Tibial nerve (tissue), 4 donors: Measurements from ENCODE around the gene ZNG1B. TPM values are rescaled to one million over a fixed set of nuclear protein-coding genes. Genes with fewer than 3 reads are reported as not detected.
"Not testable (repeated sequence)": the region's sequence is repeated elsewhere in the genome, so short reads cannot be mapped to it uniquely, and the experiment has no call there.

Experiments
- DNase-seq, 2 donors: peaks; one replicate each; pipeline ENCODE4 v3.0.0-alpha.2; 2019; ENCODE audit warnings: low spot score in 2 of 2
- H3K27ac ChIP-seq, 4 donors: fragments of 200-600 bp; sonication (generic) in 3 of 4; one replicate each; pipeline ENCODE4 v1.5.1; 2017 to 2019; ENCODE audit warnings: mild to moderate bottlenecking in 1 of 4
- H3K27me3 ChIP-seq, 2 donors: fragments of 200-600 bp; sonication (generic) in 1 of 2; one replicate each; pipeline versions ENCODE4 v1.5.1 to v1.6.0; 2017 to 2019
- H3K36me3 ChIP-seq, 3 donors: fragments of 200-600 bp; sonication (generic); one replicate each; pipeline ENCODE4 v1.5.1; 2018 to 2019
- H3K4me1 ChIP-seq, 4 donors: fragments of 200-600 bp; sonication (generic) in 3 of 4; one replicate each; pipeline ENCODE4 v1.5.1; 2017 to 2019
- H3K4me3 ChIP-seq, 4 donors: fragments of 200-600 bp; sonication (generic) in 3 of 4; one replicate each; pipeline ENCODE4 v1.5.1; 2017 to 2019; ENCODE audit warnings: mild to moderate bottlenecking in 1 of 4, moderate library complexity in 1 of 4
- H3K9me3 ChIP-seq, 4 donors: fragments of 200-600 bp; sonication (generic) in 3 of 4; one replicate each; pipeline ENCODE4 v1.5.1; 2017 to 2019
- WGBS, 2 donors: methylation state at CpG; one replicate each; pipeline ENCODE4 v1.1.5; 2018; 5-methylcytosine and 5-hydroxymethylcytosine counted together
- total RNA-seq, 4 donors: library from RNA; depleted of rRNA; stranded (reverse); fragments of >200 nt; gene quantifications; one replicate each; pipeline ENCODE4 v1.1.0, GENCODE V29; 2016
- TF ChIP-seq, protein P1 (sequence below), 5 experiments: fragments of 200-600 bp in 3 of 5; fragments of 450-650 bp in 2 of 5; sonication (generic) in 3 of 5; IDR thresholded peaks; one replicate each; pipeline ENCODE4 v1.5.1; 2016 to 2019; ENCODE audit warnings: antibody characterized with exemption in 5 of 5, mild to moderate bottlenecking in 3 of 5, moderate library complexity in 2 of 5

ZNG1B gene
- total RNA-seq, 4 donors from 2014 or later = 16.3 to 27.0 (median 24.7) TPM

DNA sequence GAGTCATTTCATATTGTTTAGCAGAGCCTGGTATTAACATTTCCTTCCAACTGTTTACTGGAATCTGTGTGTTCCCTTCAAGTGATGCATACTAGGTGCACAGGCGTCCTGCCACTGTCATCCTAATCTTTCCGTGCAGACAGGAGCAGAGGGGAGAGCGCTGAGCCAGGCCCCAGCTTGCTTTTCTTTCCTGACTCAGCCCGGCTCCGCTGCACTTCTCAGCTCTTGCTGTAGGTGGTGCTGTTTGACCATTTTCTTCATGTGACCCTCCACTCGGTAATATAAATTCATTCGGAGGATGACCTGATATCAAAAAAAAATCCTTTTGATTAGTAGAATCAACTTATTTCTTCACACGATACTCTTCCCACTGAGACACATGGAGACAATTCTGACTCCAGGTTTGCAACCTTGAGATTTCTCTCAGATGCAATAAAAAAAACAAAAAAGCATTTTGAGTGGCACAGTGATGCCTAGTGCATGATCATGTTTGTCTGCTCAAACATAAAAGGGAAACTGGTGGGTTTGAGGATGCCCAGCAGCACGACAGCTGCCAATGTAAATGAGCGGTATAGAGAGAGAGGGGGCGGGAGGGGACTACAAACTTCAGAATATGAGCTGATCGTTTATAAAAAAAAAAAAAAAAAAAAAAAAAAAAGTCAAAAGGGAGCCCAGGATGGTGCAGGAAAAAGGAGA, 90.0 kb downstream of the ZNG1B start:
- TF ChIP-seq, protein P1, sequence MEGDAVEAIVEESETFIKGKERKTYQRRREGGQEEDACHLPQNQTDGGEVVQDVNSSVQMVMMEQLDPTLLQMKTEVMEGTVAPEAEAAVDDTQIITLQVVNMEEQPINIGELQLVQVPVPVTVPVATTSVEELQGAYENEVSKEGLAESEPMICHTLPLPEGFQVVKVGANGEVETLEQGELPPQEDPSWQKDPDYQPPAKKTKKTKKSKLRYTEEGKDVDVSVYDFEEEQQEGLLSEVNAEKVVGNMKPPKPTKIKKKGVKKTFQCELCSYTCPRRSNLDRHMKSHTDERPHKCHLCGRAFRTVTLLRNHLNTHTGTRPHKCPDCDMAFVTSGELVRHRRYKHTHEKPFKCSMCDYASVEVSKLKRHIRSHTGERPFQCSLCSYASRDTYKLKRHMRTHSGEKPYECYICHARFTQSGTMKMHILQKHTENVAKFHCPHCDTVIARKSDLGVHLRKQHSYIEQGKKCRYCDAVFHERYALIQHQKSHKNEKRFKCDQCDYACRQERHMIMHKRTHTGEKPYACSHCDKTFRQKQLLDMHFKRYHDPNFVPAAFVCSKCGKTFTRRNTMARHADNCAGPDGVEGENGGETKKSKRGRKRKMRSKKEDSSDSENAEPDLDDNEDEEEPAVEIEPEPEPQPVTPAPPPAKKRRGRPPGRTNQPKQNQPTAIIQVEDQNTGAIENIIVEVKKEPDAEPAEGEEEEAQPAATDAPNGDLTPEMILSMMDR (IDR thresholded peaks at IDR 0.05) = peak in 2 of 5 experiments; percentile 18 to 20
- not testable (repeated sequence) for H3K36me3 ChIP-seq, DNase-seq, H3K27me3 ChIP-seq, H3K4me1 ChIP-seq, H3K4me3 ChIP-seq, H3K27ac ChIP-seq, H3K9me3 ChIP-seq
- WGBS, 2 donors = 13 to 16% methylated on average over 5 to 6 of the region's 12 CpGs

- H3K4me3 ChIP-seq = not testable (repeated sequence)
Measured at GRCh38 chr2:113528126-113528525, 90.6 kb downstream of the ZNG1B start.

DNA sequence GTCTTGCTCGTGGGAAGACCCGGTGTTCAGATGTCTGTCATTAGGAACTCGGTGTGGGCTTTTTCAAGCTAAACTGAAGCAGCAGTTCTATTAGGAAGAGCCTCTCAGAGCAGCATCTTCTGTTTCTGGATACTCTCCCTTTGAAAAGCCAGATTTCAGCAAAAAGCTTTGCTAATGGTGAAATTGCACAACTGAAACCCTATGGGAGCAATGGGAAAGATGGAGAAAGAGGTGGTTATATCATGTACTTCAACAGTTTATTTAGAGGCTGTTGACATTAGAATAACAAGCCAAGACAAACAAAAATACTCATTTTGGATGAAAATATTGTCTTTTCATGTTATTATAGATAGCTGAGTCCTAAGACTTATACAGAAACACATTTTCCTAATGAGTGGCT, 91.4 kb downstream of the ZNG1B start:
- not testable (repeated sequence) for H3K4me3 ChIP-seq, H3K36me3 ChIP-seq, H3K9me3 ChIP-seq, DNase-seq, H3K27ac ChIP-seq, H3K27me3 ChIP-seq, H3K4me1 ChIP-seq
- WGBS, 2 donors = no CpG with 5 or more reads among the region's 3 CpGs

More at GRCh38 chr2:113528126-113528525, 90.6 kb downstream of the ZNG1B start:
- WGBS, 2 donors = 60 to 61% methylated on average over 5 of the region's 5 CpGs
- H3K27me3 ChIP-seq, H3K27ac ChIP-seq, H3K9me3 ChIP-seq, DNase-seq, H3K4me1 ChIP-seq, H3K36me3 ChIP-seq: not testable (repeated sequence)

- DNase-seq, H3K27me3 ChIP-seq, H3K36me3 ChIP-seq, H3K27ac ChIP-seq, H3K4me3 ChIP-seq, H3K4me1 ChIP-seq, H3K9me3 ChIP-seq: not testable (repeated sequence)
- WGBS, 2 donors = 100% methylated on average over 1 of the region's 4 CpGs; no CpG with 5 or more reads in 1 of the 2 donors
Measured at GRCh38 chr2:113532991-113533390, 95.5 kb downstream of the ZNG1B start.

DNA sequence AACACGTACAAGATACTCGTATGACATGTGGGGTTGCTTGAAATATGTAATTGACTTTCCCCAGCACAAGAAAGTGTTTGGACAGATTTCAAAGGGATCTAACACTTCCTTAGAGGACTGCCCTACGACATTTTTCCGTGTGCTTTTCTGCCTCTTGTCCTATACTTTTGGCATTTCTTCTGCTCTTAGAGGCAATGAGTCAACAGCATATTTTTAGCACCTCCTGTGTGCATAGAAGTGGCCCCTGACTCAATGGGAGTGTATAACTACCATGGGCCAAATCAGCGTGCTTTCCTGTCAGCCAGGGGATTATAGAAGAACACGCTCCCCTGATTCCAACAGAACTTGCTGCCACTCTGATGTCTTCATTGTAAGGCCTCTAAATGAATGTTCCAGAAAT, 99.1 kb downstream of the ZNG1B start:
- 68 to 70% methylated on average over 6 of the region's 6 CpGs for WGBS, 2 donors
- not testable (repeated sequence) for H3K9me3 ChIP-seq, H3K4me1 ChIP-seq

DNA sequence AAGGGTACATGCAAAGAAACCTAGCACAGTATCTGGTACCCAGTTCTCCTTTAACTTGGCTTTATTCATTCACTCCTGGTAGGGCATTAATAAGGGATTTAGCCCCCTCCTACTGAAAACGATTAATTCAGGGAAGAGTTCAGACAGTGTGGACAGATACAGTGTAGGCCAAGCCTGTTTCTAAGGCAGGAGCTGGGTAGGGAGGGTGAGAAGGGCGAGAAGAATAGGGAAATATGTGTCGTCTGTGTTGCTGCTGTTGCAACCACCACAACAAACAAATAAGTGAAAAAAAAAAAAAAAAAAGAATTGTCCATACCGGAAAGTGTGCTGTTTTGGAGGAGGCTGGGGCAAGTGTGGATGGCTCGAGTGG, 103.3 kb downstream of the ZNG1B start:
- H3K36me3 ChIP-seq, H3K4me1 ChIP-seq, H3K27me3 ChIP-seq, H3K9me3 ChIP-seq, DNase-seq: not testable (repeated sequence)
- WGBS, 2 donors = 7 to 15% methylated on average over 5 of the region's 5 CpGs
- H3K4me3 ChIP-seq = peak overlapping the region in 1 of 4 donors; percentile 65
- peak overlapping the region in 2 of 4 donors; percentile 47 to 94 for H3K27ac ChIP-seq

More for the DNA sequence above, 99.1 kb downstream of the ZNG1B start:
- H3K36me3 ChIP-seq, H3K4me3 ChIP-seq, DNase-seq, H3K27ac ChIP-seq, H3K27me3 ChIP-seq: not testable (repeated sequence)

DNA sequence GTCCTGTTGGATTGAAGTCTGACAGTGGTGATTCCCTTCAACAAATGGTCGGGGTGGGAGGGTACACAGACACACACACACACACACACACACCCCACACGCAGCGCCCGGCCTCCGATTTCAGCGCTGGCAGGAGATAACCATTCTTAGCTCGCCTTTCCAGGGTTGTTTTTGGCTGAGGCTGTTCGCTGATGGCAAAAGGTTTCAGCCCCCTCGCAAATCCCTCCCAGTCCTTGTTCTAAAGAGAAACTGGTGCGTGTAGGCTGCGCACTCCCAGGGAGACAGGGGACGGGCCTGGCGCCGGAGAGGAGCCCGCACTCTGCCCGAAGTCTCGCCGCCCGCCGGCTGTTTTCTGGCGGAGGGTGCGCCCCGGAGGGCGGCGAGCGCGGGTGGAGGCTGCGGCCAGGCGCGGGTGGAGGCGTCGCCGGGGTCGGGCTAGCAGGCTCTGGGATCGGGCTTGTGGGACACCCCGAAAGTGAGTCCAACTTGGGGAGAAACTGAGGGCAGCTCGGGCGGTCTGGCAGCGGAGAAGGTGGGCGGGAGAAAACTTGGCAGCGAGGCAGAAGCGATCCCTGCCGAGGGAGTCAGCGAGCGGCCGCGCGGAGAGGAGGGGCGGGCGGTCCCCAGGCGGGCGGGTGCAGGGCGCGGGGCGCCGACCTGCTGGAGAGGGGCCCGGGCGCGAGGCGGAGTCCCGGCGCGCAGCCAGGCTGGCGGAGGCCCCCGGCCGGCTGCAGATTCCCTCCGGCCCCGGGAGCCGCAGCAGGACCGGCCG, 103.9 kb downstream of the ZNG1B start:
- not testable (repeated sequence) for H3K36me3 ChIP-seq, H3K9me3 ChIP-seq, H3K4me1 ChIP-seq, H3K27me3 ChIP-seq
- peak in 1 of 2 donors; percentile 21 for DNase-seq
- Histone ChIP-seq H3K4me3 (peak overlapping the region; percentile 46 to 76 (median 56)), H3K27ac (peak overlapping the region; percentile 33 to 94 (median 80))
- WGBS, 2 donors = 0 to 1% methylated on average over 33 to 56 of the region's 71 CpGs

- TF ChIP-seq, protein P1 (IDR thresholded peaks at IDR 0.05) = peak in 1 of 5 experiments; percentile 10
- H3K36me3 ChIP-seq, DNase-seq, H3K4me1 ChIP-seq, H3K27me3 ChIP-seq, H3K9me3 ChIP-seq: not testable (repeated sequence)
- H3K4me3 ChIP-seq = peak overlapping the region; percentile 46 to 76 (median 56)
- 5% methylated on average over 33 of the region's 64 CpGs; no CpG with 5 or more reads in 1 of the 2 donors for WGBS, 2 donors
- peak overlapping the region; percentile 33 to 94 (median 80) for H3K27ac ChIP-seq
Measured at GRCh38 chr2:113541976-113542485, 104.5 kb downstream of the ZNG1B start.

DNA sequence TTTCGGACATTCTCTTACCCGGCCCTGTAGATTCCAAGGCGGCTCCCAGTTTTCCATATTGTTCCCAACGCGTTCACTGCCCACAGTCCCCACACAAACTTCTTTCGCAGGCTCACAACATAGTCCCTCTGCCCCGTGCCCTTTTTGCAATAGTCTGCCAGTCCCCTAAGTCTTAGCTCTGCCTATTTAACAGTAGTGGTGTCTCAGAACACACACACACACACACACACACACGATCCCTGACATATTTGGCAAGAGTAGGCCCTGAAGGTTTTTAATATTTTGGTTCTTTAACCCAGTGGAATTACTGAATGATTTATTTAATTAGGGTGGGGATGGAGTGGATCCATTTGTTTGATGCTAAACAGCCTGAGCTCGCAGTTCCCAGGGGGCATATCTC, 105.0 kb downstream of the ZNG1B start:
- not testable (repeated sequence) for H3K4me1 ChIP-seq, H3K27me3 ChIP-seq, H3K9me3 ChIP-seq, H3K36me3 ChIP-seq
- WGBS, 2 donors = 13 to 17% methylated on average over 1 to 6 of the region's 9 CpGs
- Histone ChIP-seq H3K4me3 (peak overlapping the region in 3 of 4 donors; percentile 46 to 65 (median 48)), H3K27ac (peak overlapping the region in 1 of 4 donors; percentile 94)
- DNase-seq = peak in 1 of 2 donors; percentile 28
